Prostate gland (tissue), 2 donors: ENCODE results near the gene NINJ1. TPM values are rescaled to one million over a fixed set of nuclear protein-coding genes. Genes with fewer than 3 reads are reported as not detected.

Experiments used
- DNase-seq: peaks from one replicate; pipeline ENCODE4 v3.0.0-alpha.2; 2019; ENCODE audit warnings: low spot score
- H3K27ac ChIP-seq, 2 donors: fragments of 200-600 bp; sonication (generic); 2 replicates each; pipeline ENCODE4 v1.5.1; 2017 to 2019
- H3K27me3 ChIP-seq: fragments of 200-600 bp; sonication (generic); replicated peaks from 2 replicates; pipeline ENCODE4 v1.5.1; 2019; ENCODE audit not compliant: insufficient read depth
- H3K36me3 ChIP-seq, 2 donors: fragments of 200-600 bp; sonication (generic); 1 replicate in 1 of 2; 2 replicates in 1 of 2; pipeline versions ENCODE4 v1.5.1 to v1.8.1; 2017 to 2019
- H3K4me1 ChIP-seq: fragments of 200-600 bp; sonication (generic); replicated peaks from 2 replicates; pipeline ENCODE4 v1.5.1; 2019
- H3K4me3 ChIP-seq, 2 donors: fragments of 200-600 bp; sonication (generic); 2 replicates each; pipeline ENCODE4 v1.5.1; 2017 to 2019
- H3K9me3 ChIP-seq: fragments of 200-600 bp; sonication (generic); 2 replicates; pipeline ENCODE4 v1.5.1; 2017
- CTCF ChIP-seq, 4 experiments: fragments of 200-600 bp in 2 of 4; fragments of 450-650 bp in 2 of 4; sonication (generic) in 2 of 4; IDR thresholded peaks; 1 replicate in 3 of 4; 2 replicates in 1 of 4; pipeline ENCODE4 v1.5.1; 2016 to 2019; ENCODE audit warnings: antibody characterized with exemption in 4 of 4, mild to moderate bottlenecking in 2 of 4, moderate library complexity in 2 of 4
- POLR2A ChIP-seq: fragments of 450-650 bp; IDR thresholded peaks from one replicate; pipeline ENCODE4 v1.6.1; 2016; ENCODE audit warnings: antibody characterized with exemption, mild to moderate bottlenecking
- POLR2AphosphoS5 ChIP-seq: sonication (generic); formaldehyde crosslinking; IDR thresholded peaks from one replicate; pipeline ENCODE4 v1.6.1; 2017; ENCODE audit warnings: antibody characterized with exemption
- WGBS: methylation state at CpG from one replicate; pipeline ENCODE4 v1.1.5; 2018; 5-methylcytosine and 5-hydroxymethylcytosine counted together
- intact Hi-C: fragments of 100-400 bp; cut with DNase I; formaldehyde crosslinking; loops from one replicate; pipeline ENCODE4 v1.14.2; 2022
- total RNA-seq, 2 donors: library from RNA; depleted of rRNA; stranded (reverse); fragments of >200 nt; gene quantifications; one replicate each; pipeline ENCODE4 v1.1.0, GENCODE V29; 2016

The NINJ1 gene
- total RNA-seq, 2 donors from 2014 or later = 139 to 183 TPM

GRCh38 chr9:93096811-93097382, 37.2 kb downstream of the NINJ1 start:
- no peak for TF ChIP-seq POLR2A
- peaks cover 11% of the 10 kb centered on the region for H3K4me1 ChIP-seq
- WGBS = 11% methylated on average over 16 of the region's 16 CpGs
- intact Hi-C loops = loop anchor here (5.0 to 10.0 kb wide), 3 partner anchors 35 to 468 kb away; partner anchors contain the start of gene NINJ1
- no peaks in the 10 kb centered on the region for H3K36me3 ChIP-seq
- no peak for DNase-seq
- no peaks in the 10 kb centered on the region for H3K27me3 ChIP-seq
- H3K9me3 ChIP-seq = no peaks in the 10 kb centered on the region
- peak overlapping the region; percentile 98 to 99 for H3K4me3 ChIP-seq
- peak overlapping the region; percentile 90 to 94 for H3K27ac ChIP-seq

- Histone ChIP-seq H3K27me3 (no peaks in the 10 kb centered on the region), H3K9me3 (no peaks in the 10 kb centered on the region), H3K36me3 (no peaks in the 10 kb centered on the region), H3K4me3 (peak within 1 kb of the TSS; percentile 98 to 99), H3K27ac (peak within 1 kb of the TSS; percentile 94 to 95), H3K4me1 (peaks cover 11% of the 10 kb centered on the region)
- TF ChIP-seq CTCF (IDR thresholded peaks at IDR 0.05) (peak in 2 of 4 experiments; percentile 3 to 35), POLR2A (peak; percentile 99), POLR2AphosphoS5 (peak; percentile 79)
- DNase-seq = peak; percentile 55
- WGBS = under 1% methylated on average over 56 of the region's 65 CpGs
- intact Hi-C loops = loop anchor here (5.0 to 10.0 kb wide), 3 partner anchors 36 to 469 kb away; partner anchors contain the start of gene NINJ1
Measured at GRCh38 chr9:93096131-93096802, 37.8 kb downstream of the NINJ1 start, which contains the start of gene CARD19. Gene CARD19 (plus strand): TSS chr9:93096217. CDS start chr9:93096346, 129 bp downstream.

- Histone ChIP-seq H3K27ac (peak overlapping the region; percentile 94 to 95), H3K36me3 (no peaks in the 10 kb centered on the region), H3K27me3 (no peaks in the 10 kb centered on the region), H3K9me3 (no peaks in the 10 kb centered on the region), H3K4me1 (peaks cover 11% of the 10 kb centered on the region), H3K4me3 (peak overlapping the region; percentile 98 to 99)
- DNase-seq = peak; percentile 100
- 10% methylated on average over 58 of the region's 95 CpGs for WGBS
- intact Hi-C loops = loop anchor here (5.0 to 10.0 kb wide), 3 partner anchors 37 to 469 kb away; partner anchors contain the start of gene NINJ1
- TF ChIP-seq POLR2AphosphoS5 = peak; percentile 53
- peak; percentile 76 for TF ChIP-seq POLR2A
- peak in 2 of 4 experiments; percentile 14 to 21 for TF ChIP-seq CTCF (IDR thresholded peaks at IDR 0.05)
Measured at GRCh38 chr9:93095205-93096130, 38.6 kb downstream of the NINJ1 start.

GRCh38 chr9:93094658-93095204, 39.3 kb downstream of the NINJ1 start:
- DNase-seq = no peak
- H3K27me3 ChIP-seq = no peaks in the 10 kb centered on the region
- H3K4me1 ChIP-seq = peaks cover 11% of the 10 kb centered on the region
- H3K27ac ChIP-seq = peak overlapping the region; percentile 93 to 95
- no peak for TF ChIP-seq CTCF (IDR thresholded peaks at IDR 0.05)
- no peak for TF ChIP-seq POLR2AphosphoS5
- no peak for TF ChIP-seq POLR2A
- no peaks in the 10 kb centered on the region for H3K9me3 ChIP-seq
- intact Hi-C loops = loop anchor here (5.0 to 10.0 kb wide), 3 partner anchors 38 to 470 kb away; partner anchors contain the start of gene NINJ1
- WGBS = 55% methylated on average over 11 of the region's 11 CpGs
- no peaks in the 10 kb centered on the region for H3K36me3 ChIP-seq
- H3K4me3 ChIP-seq = peak overlapping the region; percentile 39 to 45
